Hippocampal formation (tissue), 2 donors: ENCODE measurements around the gene IFITM1.
"Not testable (repeated sequence)": the region's sequence is repeated elsewhere in the genome, so short reads cannot be mapped to it uniquely, and the experiment has no call there.

Experiments used
- DNase-seq, 2 donors: peaks; one replicate each; lab custom pipeline; 2025; lab: John Stamatoyannopoulos, UW

IFITM1 gene

DNA sequence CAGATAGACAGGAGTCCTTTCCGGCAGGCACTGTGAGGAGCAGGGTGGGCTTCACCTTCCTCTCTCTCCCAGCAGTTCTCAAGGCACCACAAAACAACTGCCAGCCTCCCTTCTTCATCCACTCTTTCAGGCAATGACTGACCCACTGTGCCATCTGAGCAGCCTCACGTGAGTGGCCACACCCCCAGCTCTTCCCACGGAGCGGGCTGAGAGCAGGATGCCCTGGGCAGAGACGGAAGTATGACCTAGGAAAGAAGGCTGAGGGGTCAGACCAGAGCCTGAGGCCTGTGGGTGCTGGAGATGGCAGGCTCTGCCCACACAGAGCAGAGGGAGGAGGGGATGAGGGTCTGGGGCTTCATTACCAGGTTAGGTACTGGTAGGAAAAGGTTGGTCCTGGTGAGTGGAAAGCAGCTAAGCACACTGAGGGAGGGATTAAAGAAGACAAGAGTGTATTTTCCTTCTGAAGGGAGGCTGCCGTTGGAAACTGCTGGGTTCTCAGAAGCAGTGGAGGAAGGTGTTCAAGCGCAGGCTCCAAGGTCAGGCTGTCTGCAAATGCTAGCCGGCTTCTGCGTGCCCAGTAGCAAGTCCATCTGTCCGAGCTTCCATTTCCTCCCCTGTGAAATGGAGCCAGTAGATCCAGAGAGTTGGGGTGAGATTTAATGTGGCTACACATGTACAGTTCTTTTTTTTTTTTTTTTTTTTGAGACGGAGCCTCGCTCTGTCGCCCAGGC lies 31.0 kb upstream of the IFITM1 start:
- DNase-seq = no peak

DNA sequence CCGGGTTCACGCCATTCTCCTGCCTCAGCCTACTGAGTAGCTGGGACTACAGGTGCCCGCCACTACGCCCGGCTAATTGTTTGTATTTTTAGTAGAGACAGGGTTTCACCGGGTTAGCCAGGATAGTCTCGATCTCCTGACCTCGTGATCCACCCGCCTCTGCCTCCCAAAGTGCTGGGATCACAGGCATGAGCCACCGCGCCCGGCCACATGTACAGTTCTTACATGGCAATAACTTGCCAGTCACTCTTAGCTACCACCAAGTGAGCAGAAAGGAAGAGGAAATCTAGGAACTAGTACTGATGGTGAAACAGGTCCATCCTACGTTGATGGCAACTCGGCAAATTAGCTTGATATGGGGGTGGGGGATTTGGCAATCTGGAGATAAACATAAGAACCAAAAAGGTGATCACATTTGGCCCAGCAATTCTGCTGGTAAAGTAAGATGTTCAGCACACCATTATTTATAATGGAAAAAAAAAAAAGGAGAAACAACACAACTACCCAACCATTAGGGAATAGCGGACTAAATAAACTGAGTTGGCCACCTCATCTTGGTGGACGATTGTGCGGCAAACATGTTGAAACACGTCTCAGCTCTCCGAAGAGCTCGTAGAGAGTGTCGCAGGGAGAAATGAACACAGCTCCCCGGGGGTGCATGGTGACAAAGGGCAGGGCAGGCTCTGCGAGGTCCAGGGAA lies 30.3 kb upstream of the IFITM1 start:
- DNase-seq = no peak

DNA sequence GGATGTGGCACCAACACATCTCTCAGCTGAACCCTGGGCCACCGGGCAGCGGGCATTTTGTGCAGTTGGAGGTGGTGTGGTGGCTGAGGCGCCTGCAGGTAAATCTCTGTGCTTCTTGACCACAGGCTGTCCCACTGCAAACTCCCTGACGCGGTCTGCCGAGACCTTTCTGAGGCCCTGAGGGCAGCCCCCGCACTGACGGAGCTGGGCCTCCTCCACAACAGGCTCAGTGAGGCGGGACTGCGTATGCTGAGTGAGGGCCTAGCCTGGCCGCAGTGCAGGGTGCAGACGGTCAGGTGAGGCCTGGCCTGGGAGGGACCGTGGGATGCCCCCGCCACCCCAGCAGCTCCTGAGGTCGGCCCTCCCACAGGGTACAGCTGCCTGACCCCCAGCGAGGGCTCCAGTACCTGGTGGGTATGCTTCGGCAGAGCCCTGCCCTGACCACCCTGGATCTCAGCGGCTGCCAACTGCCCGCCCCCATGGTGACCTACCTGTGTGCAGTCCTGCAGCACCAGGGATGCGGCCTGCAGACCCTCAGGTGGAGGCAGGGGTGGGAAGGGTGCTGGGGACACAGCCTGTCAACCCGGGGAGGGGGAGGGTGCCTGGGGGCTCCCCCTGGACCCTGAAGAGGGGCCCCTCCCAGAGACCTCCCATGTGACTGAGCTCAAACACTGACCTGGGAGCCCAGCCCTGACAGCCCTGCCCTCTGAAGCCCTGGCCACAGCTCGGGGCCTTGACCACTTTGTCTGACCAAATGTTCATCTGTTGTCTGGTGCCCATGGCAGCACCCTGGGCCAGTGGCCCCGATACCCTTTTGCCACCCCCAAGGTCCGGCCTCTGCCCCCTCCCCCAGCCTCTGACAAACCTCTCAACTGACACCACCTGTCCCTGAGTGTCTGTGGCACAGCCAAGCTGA lies 29.5 kb upstream of the IFITM1 start:
- no peak for DNase-seq

DNA sequence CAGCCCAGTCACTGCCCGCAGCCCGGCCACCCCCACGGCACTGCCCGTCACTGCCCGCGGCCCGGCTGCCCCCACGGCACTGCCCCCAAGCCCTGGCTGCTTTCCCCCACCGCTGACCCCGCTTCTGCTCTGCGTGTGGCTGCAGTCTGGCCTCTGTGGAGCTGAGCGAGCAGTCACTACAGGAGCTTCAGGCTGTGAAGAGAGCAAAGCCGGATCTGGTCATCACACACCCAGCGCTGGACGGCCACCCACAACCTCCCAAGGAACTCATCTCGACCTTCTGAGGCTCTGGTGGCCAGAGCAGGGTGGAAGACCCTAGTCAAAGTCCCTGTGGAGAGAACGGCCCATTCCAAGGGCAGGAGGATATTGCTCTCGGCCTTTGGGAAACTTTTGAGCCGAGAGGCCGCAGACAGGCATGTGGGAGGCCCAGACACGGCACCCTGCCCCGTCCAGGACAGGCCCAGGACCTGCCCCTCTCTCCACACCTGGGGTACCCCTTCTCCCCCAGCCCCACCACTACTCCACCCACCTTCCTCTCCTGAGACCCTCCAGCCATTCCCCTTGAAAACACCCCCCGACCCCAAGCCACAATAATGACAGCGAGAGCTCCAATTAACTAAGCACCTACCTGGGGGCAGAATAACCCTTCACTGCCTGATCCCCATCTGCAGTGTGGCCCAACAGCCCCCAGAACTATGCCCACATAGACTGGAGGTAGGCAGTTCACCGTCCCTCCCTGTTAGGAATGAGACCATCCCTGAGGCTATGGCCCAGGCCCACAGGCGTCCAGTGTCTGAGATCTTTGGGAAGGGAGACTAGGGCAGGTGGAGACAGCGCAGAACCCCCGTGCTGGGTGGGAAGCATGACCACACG lies 28.6 kb upstream of the IFITM1 start:
- DNase-seq = no peak

DNA sequence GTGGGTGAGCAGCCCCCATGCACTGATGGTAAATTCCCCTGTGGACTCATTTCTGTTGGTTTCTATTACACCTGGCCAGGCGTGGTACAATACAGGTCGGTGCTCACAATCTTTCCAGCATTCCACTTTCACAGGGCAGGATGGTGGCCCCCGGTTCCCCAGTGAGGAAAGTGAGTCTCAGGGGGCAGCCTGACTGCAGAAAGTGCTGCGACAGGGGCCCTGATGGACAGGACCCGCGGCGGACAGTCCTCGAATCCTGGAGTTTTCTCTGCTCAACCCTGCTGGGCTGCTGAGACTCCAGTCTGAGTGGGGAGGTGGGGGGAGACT lies 28.0 kb upstream of the IFITM1 start:
- DNase-seq = no peak

DNA sequence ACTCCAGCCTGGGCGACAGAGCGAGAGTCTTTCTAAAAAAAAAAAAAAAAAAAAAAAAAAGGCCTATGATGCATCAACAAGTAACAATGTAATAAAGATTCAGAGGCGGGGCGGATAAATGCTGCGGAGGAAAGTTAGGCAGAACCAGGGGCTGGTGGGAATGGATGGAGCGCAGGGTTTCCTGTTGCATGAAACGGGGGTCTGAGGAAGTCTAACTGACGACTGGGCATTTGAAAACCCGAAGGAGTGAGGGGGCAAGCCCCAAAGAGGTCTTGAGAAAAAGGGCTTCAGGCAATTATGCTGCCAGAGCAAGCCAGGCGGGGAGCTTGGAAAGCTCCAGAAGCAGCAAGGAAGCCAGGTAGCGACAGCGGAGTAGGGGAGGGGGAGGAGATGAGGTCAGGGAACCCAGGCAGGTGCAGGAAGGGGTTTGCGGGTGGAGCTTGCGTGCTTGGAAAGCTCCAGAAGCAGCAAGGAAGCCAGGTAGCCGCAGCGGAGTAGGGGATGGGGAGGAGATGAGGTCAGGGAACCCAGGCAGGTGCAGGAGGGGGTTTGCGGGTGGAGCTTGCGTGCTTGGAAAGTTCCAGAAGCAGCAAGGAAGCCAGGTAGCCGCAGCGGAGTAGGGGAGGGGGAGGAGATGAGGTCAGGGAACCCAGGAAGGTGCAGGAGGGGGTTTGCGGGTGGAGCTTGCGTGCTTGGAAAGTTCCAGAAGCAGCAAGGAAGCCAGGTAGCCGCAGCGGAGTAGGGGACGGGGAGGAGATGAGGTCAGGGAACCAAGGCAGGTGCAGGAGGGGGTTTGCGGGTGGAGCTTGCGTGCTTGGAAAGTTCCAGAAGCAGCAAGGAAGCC lies 26.6 kb upstream of the IFITM1 start:
- DNase-seq = not testable (repeated sequence)

DNA sequence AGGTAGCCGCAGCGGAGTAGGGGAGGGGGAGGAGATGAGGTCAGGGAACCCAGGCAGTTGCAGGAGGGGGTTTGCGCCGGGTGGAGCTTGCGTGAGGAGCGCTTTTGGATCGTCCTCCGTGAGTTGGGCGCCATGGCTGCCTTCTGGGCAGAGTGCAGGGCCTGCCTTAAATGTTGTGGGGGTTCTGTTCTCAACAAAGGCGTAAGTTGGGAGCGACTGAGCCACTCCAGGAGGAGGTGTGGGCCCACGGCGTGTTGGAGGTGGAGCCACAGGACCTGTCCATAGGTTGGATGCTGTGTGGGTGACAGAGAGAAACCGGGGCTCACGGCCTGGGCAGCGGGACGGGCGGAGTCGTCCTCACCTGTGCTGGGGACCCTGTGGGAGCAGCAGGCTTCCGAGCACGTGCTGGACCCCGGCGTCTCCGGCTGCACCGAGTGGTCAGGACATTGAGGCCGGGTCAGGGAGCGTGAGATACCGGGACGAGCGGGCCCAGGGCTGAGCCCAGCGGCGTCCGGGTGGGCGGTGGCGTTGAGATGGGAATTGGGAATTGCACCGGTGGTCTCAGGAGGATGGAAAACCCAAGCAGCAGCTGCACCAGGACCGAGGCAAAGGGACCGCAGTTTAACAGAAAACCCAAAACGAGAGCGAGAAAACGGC lies 25.9 kb upstream of the IFITM1 start:
- DNase-seq = no peak

DNA sequence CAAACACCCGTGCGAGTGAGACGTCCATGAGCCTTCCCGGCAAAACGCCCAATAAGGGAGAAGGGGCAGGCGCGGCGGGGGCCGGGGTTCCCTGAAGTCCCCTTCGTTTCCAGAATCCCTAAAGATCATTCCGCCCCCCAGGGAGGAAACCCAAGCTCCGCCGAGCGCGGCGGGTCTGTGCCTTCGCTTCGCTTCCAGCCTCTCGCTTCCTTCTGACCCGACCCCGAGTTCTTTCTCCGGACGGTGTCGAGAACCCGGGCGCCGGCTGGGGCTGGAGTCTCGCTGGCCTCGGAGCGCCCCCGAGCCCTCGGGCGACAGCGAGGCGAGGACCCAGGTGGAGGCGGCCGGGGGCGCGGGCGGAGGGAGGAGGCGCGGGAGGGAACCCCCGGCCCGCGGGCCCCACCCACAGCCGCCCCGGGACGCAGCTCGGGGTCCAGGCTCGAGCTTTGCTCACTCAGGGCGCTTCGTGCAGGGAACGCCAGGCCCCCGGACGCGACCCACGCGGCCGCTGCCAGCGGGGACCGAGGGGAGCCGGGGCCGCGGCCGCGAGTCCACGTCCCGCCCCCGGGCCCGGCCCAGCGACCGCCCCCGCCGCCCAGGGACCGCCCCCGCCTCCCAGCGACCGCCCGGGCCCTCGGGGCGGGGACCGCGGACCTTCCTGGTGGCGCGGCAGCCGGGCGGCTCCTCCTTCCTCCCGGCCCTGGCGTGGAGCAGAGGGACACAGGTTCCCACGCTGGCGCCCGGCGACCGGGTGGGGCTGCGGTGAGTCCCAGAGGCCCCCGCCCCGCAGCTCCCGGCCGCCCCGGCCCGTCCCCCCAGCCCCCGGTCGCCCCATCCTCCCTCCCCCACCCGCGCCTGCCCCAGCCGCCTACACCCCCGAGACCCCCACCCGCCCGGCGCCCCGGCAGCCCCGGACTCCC lies 25.1 kb upstream of the IFITM1 start, which contains the start of gene PGGHG:
Gene PGGHG, plus strand, starts transcription at position 649 of the 920 bp plus-strand sequence. CDS start 691 bp downstream, outside the sequence.
- no peak for DNase-seq

DNA sequence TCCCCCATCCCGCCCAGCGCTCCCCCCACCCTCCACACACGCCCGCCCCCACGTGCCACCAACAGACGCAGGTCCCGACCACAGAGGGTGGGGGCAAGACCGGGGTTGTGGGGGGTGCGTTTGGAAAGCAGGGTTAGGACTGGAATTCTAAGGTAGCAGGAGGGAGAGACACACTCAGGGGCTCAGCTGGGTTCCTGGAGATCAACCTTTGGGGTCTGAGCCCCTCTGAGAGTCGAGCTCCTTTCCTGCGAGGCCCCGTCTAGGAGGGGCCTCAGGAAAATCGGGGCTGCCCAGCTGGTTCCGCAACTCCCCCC lies 24.5 kb upstream of the IFITM1 start:
- no peak for DNase-seq

DNA sequence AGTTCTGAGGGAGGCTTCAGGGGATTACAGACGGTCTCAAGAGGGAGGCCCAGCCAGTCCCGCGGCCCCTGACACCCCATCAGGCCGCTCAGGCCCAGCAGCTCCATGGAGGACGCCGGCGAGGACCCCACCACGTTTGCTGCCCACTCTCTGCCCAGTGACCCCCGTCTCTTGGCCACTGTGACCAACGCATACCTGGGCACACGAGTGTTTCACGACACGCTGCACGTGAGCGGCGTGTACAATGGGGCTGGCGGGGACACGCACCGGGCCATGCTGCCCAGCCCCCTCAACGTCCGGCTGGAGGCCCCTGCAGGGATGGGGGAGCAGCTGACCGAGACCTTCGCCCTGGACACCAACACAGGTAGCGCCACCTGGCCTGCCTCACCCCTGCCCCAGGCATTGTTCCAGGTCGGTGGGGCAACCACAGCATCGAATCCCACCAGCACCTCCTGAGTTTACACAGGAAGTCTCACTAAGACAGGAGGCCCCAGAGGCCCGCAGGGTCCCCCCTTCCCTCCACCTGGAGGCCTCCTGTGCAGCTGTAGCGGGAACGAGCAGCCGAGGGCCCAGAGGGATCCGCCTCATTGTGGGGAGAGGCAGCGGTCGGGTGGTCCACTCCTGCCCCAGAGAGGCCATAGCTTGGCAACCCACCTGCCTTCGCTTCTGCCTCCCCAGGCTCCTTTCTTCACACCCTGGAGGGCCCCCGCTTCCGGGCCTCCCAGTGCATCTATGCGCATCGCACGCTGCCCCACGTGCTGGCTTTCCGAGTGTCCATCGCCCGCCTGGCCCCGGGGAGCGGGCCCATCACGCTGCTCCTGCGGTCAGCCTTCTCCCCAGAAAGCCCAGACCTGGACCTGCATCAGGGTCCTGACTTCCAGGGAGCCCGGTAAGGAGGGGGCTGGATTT lies 23.9 kb upstream of the IFITM1 start:
- no peak for DNase-seq

DNA sequence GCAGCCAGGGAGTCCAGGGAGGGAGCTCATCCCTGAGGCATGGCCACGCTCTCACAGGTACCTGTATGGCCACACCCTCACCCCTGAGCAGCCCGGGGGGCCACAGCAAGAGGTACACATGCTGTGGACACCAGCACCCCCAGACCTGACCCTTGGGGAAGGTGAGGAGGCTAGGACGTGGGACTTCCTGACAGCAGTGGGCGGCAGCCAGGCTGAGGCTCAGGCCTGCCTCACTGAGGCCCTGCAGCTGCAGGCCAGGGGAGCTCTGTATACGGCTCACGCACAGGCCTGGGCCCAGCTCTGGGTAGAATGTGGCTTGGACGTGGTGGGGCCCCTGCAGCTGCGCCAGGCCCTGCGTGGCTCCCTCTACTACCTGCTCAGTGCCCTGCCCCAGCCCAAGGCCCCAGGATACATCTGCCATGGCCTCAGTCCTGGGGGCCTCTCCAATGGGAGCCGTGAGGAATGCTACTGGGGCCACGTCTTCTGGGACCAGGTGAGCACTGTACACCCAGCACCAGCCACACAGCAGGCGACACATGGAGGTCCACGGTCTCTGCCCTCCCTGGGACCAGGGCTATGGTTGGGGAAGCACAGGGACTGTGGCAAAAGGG lies 23.1 kb upstream of the IFITM1 start:
- no peak for DNase-seq

DNA sequence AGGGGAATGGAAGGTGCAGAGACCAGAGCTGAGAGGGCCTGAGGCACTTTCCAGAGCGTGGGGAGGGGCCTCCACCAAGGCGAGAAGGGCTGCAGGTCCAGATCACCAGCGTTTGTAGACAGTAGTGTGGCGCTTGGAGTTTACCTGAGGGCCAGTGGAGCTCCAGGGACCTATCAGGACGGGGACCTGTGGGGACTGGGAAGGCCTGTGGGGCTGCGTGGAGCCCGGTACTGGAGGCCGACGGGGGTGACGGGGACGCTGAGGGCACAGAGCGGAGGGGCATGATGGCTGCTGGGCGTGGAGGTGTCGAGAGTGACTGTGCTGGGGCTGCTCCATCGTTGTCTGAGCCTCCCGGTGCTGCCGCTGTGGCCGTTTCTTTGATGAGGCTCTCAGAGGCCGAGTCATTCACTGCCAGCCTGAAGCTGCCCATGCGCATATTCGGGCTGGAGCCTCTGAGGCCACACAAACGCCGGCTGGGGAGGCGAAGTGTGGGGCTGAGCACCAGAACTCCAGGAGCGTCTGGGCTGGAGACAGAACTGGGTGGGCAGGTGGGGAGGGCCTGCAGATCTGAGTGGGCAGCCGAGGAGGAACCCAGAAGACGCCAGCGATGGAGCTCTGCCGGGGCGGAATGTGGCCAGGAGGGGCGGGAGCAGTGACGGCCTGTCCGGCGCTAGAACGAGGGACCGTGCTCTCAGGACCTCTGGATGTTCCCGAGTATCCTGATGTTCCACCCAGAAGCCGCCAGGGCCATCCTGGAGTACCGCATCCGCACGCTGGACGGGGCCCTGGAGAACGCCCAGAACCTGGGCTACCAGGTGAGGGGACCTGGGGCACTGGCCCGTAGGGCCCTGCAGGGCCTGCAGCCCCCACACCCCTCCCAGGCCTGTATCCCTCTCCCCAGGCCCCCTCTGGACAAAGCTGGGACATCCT lies 22.3 kb upstream of the IFITM1 start:
- DNase-seq = no peak

DNA sequence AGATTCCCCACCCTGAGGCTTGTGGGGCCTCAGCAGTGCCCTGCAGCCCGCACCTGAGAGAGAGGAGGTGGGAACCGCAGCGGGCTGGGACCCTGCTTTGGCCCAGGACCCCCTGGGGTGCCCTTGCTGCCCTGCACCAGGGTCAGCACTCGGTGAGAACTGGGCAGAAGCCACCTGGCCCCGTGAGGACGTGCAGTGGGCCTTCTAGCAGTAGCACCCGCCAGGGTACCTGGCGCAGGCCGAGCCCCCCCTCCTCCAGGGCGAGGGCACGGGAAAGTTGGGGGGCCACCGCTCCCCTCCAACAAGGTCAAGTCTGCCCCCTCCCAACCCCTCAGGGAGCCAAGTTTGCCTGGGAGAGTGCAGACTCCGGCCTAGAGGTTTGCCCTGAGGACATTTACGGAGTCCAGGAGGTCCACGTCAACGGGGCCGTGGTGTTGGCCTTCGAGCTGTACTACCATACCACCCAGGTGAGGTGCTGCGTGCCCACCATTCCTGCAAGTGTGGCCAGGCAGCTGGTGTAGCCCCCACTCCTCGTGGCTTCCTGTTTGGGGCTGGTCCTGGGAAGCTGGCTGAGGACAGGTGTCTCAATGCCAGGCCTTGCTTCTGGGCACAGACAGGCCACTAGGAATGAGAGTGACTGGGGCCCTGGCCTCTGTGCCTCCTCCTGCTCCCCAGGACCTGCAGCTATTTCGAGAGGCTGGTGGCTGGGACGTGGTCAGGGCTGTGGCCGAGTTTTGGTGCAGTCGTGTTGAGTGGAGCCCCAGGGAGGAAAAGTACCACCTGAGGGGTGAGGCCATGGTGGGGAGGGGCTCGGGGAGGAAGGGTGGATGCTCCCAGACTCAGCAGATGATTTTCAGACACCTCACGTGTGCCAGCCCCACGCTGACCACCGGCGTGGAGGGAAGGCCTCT lies 21.4 kb upstream of the IFITM1 start:
- no peak for DNase-seq

DNA sequence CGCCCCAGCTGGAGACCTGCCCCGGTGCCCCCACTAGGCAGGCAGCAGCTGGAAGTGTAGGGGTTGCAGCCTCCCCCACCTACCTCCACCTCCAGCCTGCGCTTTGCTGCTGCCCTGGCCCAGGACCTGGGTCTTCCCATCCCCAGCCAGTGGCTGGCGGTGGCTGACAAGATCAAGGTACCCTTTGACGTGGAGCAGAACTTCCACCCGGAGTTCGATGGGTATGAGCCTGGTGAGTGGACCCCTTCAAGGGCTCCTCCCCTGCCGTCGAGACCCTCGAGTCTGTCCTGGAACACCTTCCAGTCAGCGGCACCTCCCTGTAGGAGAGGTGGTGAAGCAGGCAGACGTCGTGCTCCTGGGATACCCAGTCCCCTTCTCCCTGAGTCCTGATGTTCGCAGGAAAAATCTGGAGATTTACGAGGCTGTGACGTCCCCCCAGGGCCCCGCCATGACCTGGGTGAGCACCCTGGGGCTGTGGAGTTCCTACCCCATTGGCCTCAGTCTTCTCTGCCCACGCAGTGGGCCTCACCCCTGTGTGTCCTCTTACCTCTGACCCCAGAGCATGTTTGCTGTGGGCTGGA lies 20.5 kb upstream of the IFITM1 start:
- DNase-seq = no peak
